ENCODE data around the gene SPACA5.
"Not testable (repeated sequence)": the region's sequence is repeated elsewhere in the genome, so short reads cannot be mapped to it uniquely, and the experiment has no call there.

Gene SPACA5

DNA sequence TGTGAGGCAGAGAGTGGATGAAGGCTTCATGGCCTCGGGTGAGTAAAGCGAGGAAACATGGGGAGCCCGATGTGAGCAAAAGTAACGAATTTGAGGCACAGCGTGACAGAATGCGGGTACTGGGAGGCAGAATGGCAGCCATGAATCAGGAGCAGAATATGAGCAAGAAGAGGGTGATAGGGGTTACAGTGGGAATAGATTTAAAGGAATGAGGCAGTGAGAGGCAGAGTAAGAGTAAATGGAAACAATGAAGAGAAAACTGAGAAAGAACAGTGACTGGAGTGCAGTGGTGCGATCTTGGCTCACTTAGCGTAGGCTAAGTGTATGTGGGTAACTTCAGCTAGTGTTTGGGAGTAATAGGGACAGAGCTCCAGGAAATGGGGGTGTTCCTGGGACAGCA lies at the start of gene SPACA5:
Gene SPACA5, plus strand, starts transcription at position 301 of the 400 bp plus-strand sequence. CDS start 815 bp downstream, outside the sequence.
- DNase-seq, result not testable (repeated sequence)

DNA sequence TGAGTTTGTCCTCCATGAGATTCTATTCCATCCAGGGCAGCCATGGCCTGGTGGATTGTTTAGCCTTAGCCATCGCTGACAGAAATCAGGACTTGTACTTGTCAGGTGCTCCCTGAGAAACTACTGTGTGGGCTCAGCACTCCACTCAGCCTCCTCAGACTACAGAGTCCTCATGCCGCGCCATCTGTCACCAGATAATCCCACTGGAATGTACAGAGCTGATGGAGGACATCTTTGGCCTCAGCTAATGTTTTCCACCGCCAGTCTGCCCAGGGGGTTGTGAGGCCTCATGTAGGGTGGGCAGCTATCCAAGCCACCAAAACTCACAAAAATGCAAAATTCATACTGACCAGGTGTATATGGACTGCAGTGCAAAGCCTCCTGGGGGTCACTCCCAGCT lies 48.6 kb upstream of the SPACA5 start:
- not testable (repeated sequence) for DNase-seq

DNA sequence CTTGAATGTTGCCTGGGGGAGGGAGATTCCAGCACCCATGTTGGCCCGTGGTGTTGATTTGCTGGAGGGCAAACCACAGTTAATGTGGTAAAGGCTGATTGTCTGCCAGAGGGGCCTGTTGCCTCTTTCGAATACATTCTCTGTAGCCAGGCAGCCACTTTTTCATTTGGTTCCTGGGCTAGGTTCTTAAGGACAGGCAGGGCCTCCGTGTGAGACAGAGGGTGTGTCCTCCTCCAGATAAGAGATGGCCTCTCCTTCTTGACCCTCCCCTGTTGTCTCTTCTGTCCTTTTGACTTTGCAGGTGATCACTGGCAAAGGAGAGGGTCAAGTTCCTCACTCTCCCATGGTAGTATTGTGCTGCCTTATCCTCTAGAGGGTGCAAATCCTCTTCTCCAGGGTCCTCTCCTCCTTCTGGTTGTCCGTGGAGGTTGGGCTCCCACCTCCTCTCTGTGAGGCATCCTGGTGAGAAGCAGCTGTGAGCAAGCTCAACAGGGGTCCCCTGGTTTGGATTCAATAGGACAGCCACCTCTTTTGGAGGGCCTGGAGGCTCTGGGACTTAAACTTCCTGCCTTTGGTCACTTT lies 47.9 kb upstream of the SPACA5 start:
- DNase-seq, result no peak

- no peak for DNase-seq
These were observed 46.4 kb upstream of the SPACA5 start for GRCh38 chrX:47960406-47960805.

DNA sequence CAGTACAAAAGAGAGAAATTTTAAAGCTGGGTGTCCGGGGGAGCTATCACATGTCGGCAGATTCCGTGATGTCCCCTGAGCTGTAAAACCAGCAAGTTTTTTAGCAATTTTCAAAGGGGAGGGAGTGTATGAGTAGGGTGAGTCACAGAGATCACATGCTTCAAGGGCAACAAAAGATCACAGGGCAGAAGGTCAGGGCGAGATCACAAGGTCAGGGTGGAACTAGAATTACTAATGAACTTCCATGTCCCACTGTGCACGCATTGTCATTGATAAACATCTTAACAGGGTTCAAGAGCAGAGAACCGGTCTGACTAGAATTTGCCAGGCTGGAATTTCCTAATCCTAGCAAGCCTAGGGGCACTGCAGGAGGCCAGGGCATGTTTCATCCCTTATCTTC lies 45.0 kb upstream of the SPACA5 start:
- not testable (repeated sequence) for DNase-seq

- DNase-seq, result not testable (repeated sequence)
These were observed 41.3 kb upstream of the SPACA5 start for GRCh38 chrX:47965526-47965925.

DNA sequence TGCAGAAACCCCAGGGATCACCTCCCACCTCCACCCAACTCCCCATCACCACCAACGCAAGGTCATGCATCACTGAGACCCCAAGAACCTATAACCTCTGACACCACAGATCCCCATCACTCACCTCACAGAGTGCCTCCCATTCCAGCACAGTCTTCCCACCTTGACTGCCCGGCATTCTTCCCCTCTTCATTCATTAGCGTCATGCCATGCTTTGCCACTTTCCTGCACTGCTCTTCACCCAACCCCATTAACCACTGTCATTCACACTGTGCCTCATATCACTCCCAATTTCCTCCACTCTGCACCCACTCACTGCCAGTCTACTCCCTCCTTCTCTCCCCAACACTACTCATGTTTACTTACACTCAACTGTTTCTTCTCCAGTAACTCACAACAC lies 33.6 kb upstream of the SPACA5 start:
- no peak for DNase-seq

GRCh38 chrX:47976254-47977151 lies 30.3 kb upstream of the SPACA5 start:
- no peak for DNase-seq

- DNase-seq, result no peak
These were observed 15.3 kb upstream of the SPACA5 start for GRCh38 chrX:47991263-47992094.

GRCh38 chrX:47992095-47992380 lies 14.8 kb upstream of the SPACA5 start:
- DNase-seq, result no peak

DNA sequence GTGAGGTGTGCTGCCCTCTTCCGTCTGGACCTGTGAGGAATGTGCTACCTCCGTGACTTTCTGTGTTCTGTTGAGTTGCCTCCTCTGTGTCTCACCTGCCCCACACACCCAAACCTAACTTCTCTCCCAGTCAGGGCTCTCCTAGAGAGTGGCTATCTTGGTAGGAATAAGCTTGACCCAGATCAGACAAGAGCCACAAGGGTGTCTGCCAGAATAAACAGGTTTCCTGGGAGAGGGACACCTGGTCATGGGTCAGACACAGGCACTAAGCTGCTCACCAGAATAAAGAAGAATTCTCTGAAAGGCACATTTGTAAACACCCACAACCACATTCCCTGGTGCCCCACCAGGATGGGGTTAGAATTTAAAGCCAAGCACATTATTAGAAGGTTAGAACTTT lies 14.1 kb upstream of the SPACA5 start:
- DNase-seq, result no peak

DNA sequence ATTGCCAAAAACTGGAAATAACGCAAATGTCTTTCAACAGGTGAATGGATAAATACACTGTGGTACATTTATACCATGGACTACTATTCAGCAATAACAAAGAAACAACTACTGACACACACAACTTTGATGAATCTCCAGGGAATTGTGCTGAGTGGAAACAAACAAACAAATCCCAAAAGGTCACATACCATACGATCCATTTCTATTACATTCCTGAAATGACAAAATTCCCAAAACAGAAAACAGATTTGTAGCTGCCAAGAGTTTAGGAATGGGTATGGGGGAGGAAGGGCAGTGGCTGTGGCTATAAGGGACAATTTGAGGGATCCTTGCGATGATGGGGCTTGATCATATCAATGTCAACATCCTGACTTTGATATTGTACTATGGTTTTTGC lies 5.5 kb upstream of the SPACA5 start:
- no peak for DNase-seq

DNA sequence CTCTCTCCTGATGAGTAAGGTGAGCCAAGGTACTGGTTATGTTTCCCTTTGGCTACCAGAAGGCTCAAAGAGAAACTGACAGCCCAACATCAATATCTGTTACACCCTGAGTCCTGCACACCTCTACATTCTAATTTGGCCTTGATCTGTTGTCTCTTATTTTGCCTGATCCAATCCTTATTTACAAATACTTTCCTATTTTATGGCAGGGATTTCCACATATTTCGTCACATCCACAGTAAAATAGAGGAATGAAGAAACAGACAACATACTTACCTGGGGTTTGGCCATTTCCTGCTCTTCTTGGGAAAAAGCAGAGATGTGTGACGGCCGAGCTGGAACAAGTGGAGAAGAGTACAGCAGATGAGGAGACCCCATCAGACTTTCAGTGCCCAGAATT lies 4.5 kb upstream of the SPACA5 start:
- no peak for DNase-seq

DNA sequence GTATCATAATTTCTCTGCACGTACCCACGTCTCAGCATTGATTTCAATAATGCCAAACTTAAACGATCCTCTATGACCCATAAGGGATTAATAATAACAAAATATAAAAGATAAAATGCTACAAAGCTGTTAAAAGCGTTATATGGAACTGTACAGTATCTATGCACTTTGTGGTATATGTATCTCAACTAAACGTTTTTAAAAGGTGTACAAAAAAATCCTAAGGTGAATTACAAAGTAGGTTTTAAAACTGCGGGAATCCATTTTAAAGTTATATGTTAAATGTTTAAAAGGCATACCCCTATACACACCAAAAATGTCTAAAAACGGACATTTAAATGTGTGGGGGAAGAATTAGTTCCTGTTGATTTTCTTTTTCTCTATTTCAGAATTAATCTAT lies 3.9 kb upstream of the SPACA5 start:
- DNase-seq, result no peak

- no peak for DNase-seq
These were observed 3.4 kb upstream of the SPACA5 start for GRCh38 chrX:48003367-48003757.

DNA sequence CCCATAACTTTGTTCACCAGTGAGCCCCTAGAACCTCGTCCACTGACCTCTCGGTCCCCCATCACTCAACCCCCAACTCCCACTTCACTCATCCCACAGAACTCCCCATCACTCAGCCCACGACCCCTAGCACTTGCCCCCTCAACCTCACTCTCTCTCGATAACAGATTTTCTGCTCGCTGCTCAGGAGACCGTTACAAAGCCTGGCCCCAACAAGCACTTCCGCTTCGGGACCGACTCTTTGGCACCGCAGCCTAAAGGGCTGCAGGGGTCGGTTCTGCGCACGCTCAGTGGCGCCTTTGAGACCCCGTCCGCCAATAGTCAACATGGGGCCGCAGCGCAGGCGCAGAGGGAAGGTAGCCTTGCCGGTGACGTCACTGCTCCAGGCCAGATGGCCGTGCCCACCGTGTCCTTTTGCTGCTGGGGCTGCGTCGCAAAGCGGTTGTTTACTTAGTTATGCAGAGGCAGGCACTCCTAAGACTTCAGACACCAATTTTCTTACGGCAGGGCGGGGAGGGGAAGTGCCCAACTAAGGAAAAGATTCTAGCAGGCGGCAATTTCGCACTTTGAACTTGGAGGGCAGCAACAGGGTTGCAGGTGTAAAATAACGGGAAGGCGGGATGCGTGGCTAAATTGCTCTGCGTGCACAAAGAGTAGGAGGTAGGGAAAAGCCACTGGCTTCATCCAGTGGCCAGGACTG lies 2.9 kb upstream of the SPACA5 start, which contains the start of gene ZNF182:
Gene ZNF182, minus strand, starts transcription at position 232 of the 700 bp plus-strand sequence. CDS start 1,380 bp downstream, outside the sequence.
- peak; percentile 47 for DNase-seq

DNA sequence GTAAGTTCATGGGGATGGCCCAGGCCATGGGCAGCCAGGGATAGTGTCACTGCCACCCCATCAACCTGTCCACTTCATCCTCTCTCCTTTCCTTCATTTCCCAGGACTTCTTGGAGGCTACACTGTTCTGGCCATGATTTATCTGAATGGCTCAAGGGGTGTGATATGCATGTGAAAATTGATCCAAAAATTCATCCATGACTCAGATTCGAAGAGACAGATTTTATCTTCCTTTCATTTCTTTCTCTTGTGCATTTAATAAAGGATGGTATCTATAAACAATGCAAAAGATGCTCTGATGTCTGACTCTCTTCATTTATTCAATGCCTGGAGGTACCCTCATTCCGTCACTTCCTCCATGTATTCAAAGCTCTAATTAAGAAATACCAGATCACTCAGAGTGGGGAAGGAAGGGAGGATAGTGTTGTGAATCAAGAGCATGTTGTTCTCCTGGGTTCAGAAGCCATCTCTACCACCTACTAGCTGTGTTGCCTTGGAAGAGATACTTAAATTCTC lies 2.7 kb downstream of the SPACA5 start:
- DNase-seq, result not testable (repeated sequence)

- DNase-seq, result not testable (repeated sequence)
These were observed 10.0 kb downstream of the SPACA5 start for GRCh38 chrX:48016583-48017310.

DNA sequence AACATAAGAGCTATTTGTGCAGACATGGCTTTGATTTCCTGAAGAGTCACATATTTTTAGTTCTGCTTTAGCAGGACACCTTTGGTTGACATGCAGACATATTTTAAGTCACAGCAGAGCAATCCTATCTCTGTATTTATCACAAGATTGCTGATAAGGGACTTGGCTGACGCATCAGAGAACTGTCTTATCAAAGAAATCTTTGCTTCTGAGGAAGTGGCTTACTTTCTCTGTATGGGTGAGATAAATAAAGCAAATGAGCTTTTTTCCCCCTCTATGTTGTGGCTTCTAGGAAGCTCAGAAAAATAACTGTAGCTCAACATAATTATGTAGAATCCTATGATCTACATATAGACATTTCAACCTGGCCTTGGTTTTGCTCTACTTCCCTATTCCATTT lies 13.1 kb downstream of the SPACA5 start:
- DNase-seq, result not testable (repeated sequence)

GRCh38 chrX:48020472-48020871 lies 13.7 kb downstream of the SPACA5 start:
- not testable (repeated sequence) for DNase-seq

- no peak for DNase-seq
These were observed 14.5 kb downstream of the SPACA5 start for GRCh38 chrX:48021026-48021900.

Measured in SIG-M5 (cell line).